Measurements from ENCODE around the gene NIPBL.
"Not testable (repeated sequence)": the region's sequence is repeated elsewhere in the genome, so short reads cannot be mapped to it uniquely, and the experiment has no call there.

The NIPBL gene

GRCh38 chr5:37028910-37029309, 152.3 kb downstream of the NIPBL start:
- no peak for DNase-seq

GRCh38 chr5:37029436-37029835, 152.9 kb downstream of the NIPBL start:
- no peak for DNase-seq

DNA sequence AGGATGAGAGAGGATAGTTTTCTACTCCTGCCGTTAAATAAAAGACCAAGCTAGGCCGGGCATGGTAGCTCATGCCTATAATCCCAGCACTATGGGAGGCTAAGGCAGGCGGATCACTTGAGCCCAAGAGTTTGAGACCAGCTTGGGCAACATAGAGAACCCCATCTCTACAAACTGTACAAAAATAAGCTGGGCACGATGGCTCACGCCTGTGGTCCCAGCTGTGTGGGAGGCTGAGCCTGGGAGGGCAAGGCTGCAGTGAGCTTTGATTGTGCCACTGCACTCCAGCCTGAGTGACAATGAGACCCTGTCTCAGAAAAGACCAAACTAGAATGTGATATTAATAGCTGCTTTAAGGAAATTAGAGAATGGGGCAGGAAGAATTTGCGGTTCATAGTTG, 158.4 kb downstream of the NIPBL start:
- DNase-seq, result peak in 8 of 56 donors; percentile 6 to 21 (median 12)

DNA sequence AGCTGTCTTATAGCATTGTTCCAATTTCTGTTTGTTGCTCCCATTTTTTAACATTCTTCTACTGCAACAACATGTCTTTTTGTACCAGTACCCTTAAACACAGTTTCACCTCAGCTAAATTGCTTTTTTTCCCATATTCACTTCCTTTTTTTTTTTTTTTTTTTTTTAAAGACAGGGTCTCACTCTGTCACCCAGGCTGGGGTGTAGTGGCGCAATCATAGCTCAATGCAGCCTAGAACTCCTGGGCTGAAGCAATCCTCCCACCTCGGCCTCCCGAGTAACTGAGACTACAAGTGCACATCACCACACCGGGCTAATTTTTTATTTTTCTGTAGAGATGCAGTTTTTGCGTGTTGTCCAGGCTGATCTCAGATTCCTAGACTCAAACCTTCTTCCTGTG, 161.3 kb downstream of the NIPBL start:
- DNase-seq, result no peak

DNA sequence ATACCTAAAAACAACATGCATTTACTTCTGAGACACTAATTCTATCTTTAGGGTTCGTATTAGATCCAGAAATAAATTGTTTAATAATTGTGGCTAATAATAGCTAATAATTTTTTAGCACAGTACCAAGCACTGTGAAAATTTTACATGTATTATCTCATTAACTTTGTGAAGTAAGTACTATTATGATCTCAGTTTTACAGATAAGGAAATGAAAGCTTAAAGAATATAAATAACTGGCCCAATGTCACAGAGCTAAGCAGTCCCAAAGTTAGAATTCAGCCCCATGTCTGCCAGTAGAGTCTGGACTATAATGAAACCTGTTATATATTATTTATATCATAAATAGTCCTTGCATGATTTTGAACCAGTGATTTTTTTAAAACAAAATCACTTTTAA, 163.3 kb downstream of the NIPBL start:
- no peak for DNase-seq

DNA sequence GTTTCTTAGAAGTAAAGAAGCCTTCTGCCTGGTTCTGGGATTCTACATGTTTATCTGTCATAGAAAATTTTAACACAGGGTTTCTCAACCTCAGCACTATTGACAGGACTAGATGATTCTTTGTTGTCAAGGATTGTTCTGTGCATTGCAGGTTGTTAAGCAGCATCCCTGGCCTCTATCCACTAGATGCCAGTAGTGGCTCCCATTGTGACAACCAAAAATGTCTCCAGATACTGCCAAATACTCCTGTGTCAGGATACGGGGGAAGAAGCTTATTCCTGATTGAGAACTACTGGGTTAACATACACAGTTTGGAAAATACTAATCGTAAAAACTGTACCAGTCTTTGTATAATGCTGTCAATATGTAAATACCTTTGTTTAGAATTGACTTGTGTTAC, 167.1 kb downstream of the NIPBL start:
- DNase-seq, result peak in 20 of 56 donors; percentile 4 to 58 (median 16)

- no peak for DNase-seq
Observed at GRCh38 chr5:37044120-37044519, 167.6 kb downstream of the NIPBL start.

GRCh38 chr5:37045703-37046102, 169.1 kb downstream of the NIPBL start:
- DNase-seq, result peak in 2 of 56 donors; percentile 4 to 8

GRCh38 chr5:37047947-37048346, 171.4 kb downstream of the NIPBL start:
- DNase-seq, result no peak

GRCh38 chr5:37054391-37054790, 177.8 kb downstream of the NIPBL start:
- DNase-seq, result peak in 1 of 56 donors; percentile 9

- DNase-seq, result no peak
Observed at GRCh38 chr5:37055383-37055990, 178.9 kb downstream of the NIPBL start.

- DNase-seq, result no peak
Observed at GRCh38 chr5:37056762-37057161, 180.2 kb downstream of the NIPBL start.

DNA sequence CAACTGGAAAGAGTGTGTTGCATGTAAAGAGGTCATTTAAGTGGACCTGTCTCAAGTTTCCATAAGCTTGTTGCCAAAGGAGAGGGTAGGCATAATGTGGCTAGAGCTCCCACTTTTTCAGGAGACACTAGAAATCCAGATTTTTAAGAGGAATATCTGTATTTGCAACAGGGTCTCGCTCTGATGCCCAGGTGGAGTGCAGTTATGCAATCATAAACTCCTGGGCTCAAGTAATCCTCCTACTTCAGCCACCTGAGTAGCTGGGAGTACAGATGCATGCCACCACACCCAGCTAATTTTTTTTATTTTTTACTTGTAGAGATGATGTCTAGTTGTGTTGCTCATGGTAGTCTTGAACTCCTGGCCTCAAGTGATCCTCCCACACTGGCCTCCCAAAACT, 183.5 kb downstream of the NIPBL start:
- DNase-seq, result no peak

DNA sequence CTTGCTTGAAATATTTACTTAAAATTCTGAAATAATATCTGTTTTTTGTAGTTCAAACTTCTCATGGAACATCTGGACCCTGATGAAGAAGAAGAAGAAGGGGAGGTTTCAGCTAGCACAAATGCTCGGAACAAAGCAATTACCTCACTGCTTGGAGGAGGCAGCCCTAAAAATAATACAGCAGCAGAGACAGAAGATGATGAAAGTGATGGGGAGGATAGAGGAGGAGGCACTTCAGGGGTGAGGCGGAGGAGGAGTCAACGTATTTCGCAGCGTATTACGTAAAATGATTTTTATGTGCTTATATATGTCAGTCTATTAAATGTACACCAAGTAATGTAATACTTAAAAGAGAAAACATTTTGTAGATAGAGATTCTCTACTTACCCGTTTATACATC, 187.2 kb downstream of the NIPBL start:
- DNase-seq, result no peak

DNA sequence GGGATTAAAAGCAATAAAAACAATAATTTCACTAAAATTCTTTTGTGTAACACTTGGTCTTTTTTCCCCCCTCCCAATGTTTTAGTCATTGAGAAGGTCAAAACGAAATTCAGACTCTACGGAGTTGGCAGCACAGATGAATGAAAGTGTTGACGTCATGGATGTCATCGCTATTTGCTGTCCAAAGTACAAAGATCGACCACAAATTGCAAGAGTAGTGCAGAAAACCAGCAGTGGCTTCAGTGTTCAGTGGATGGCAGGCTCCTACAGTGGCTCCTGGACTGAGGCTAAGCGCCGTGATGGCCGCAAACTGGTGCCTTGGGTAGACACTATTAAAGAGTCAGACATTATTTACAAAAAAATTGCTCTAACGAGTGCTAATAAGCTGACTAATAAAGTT, 187.9 kb downstream of the NIPBL start:
- DNase-seq, result no peak

DNA sequence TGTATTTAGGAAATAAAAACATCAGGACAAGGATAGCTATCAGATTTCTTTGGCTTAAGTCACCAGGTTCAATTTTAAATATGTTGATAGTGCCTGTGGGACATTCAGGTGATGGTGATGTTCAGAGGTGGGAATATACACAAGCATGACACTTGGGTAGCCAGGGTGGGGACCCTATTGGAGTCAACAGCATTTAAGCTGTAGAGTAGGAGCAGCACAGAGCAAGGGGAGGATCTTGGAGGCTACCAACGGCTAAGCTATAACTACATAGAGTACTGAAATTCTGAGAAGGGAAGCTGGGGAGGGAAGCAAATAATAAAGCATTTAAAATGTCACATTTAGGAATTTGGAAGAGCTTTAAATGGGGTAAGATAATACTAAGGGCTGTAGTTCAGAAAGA, 194.9 kb downstream of the NIPBL start:
- peak in 1 of 56 donors; percentile 5 for DNase-seq

DNA sequence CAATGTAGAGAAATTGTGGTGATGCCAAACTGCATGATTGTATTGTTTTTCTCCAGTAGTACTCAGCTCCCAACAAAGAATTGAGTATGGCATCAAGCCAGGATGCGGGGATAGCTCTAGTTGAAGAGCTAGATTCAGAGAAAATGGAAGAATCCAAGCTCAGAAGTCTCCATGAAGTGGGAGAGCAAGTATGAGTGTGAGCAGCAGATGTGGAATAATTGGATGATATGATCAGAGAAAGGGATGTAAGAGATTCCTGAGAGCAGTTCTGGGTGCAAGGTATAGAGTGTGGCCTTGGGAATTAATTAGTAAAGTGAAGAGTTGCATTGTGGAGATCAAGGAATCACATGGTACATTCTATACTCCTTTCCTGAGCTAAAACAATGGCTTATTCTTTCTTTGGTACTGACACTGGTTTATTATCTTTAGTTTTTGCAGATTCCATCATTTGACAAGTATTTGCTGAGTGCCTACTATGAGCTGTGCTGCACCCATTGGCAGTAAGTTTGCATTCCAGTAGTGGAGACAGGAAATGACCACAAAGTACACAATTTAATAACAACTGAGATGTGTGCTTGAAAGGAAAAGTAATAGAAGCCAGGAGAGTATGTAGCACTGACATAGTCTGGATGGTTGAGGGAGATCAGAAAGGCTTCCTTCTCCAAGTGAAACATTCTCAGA, 195.5 kb downstream of the NIPBL start:
- DNase-seq, result peak in 31 of 56 donors; percentile 2 to 68 (median 28)

DNA sequence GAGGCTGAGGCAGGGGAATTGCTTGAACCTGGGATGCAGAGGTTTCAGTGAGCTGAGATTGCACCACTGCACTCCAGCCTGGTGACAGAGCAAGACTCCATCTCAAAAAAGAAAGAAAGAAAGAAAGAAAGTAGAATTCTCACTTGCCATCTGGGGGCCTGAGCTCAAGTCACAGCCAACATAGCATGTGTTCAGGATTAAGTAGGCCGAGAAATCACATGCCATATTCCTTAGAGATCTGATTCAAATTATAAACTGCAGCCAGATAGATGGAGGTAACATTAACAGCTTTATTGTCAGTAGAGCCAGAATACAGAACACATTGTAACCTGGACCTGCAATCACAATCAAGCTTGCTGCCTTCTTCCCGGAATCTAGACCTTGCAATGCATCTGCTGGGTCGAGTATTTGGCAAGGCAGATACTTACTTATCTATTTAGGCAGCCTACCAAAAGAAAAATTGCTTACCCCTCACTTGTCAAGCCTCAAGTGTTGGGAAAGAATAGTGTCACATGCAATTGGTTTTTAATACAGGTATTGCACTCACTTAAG, 198.9 kb downstream of the NIPBL start:
- DNase-seq, result no peak

DNA sequence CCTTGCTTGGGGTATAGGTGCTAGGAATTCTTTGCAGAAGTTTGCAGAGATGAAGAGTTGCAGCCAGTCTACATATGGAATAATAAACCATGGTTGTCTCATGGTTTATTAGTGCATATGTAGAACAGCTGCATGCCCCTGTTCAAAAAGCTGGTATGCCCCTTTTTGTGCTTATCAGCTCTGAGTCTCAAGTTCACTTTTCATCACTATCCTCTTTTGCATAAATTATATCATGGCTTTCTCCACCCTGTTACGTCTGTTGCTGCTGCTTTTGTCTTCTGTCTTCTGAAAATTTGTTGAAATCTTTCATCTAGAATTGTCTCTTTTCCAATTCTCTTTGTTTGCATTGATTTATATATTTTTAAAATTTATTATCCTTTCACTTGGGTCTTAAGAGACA, 200.6 kb downstream of the NIPBL start:
- no peak for DNase-seq

- DNase-seq, result no peak
Observed at GRCh38 chr5:37080697-37081096, 204.1 kb downstream of the NIPBL start.

GRCh38 chr5:37082977-37083376, 206.4 kb downstream of the NIPBL start:
- DNase-seq, result not testable (repeated sequence)

- not testable (repeated sequence) for DNase-seq
Observed at GRCh38 chr5:37086026-37086425, 209.5 kb downstream of the NIPBL start.

Measured in amygdala (tissue), 56 donors.